H9 (cell line): ENCODE data around the gene AQP10. TPM values are rescaled to one million over a fixed set of nuclear protein-coding genes. Genes with fewer than 3 reads are reported as not detected.

Source experiments
- DNase-seq: peaks from one replicate; pipeline ENCODE4 v3.0.0-alpha.2; 2017
- H2AFZ ChIP-seq: one replicate; pipeline ENCODE4 v1.6.1; 2013; ENCODE audit warnings: mild to moderate bottlenecking, low read length, control low read depth, moderate library complexity
- H2AK5ac ChIP-seq: 2 replicates; pipeline ENCODE4 v1.6.1; 2013; ENCODE audit warnings: low read length, control low read depth, mixed read lengths; ENCODE audit not compliant: insufficient read length
- H2BK120ac ChIP-seq: one replicate; pipeline ENCODE4 v1.6.1; 2013; ENCODE audit warnings: low read depth, mild to moderate bottlenecking, low read length, control low read depth, inconsistent platforms; ENCODE audit not compliant: poor library complexity, severe bottlenecking
- H2BK12ac ChIP-seq: 2 replicates; pipeline ENCODE4 v1.6.1; 2013; ENCODE audit warnings: low read length, control low read depth, mixed read lengths, low read depth; ENCODE audit not compliant: insufficient read length
- H2BK15ac ChIP-seq: 2 replicates; pipeline ENCODE4 v1.6.1; 2013; ENCODE audit warnings: low read depth, low read length, control low read depth
- H2BK20ac ChIP-seq: one replicate; pipeline ENCODE4 v1.6.1; 2013; ENCODE audit warnings: low read depth, mild to moderate bottlenecking, low read length, control low read depth, inconsistent platforms; ENCODE audit not compliant: poor library complexity, severe bottlenecking
- H2BK5ac ChIP-seq: 2 replicates; pipeline ENCODE4 v1.6.1; 2013; ENCODE audit warnings: low read length, control low read depth, mixed read lengths; ENCODE audit not compliant: insufficient read length
- H3K14ac ChIP-seq: 2 replicates; pipeline ENCODE4 v1.6.1; 2013; ENCODE audit warnings: low read length, control low read depth; ENCODE audit not compliant: insufficient read depth
- H3K18ac ChIP-seq: 2 replicates; pipeline ENCODE4 v1.6.1; 2013; ENCODE audit warnings: low read depth, mild to moderate bottlenecking, mixed read lengths, low read length, control low read depth; ENCODE audit not compliant: insufficient read length
- H3K23ac ChIP-seq: 2 replicates; pipeline ENCODE4 v1.6.1; 2013; ENCODE audit warnings: low read length, control low read depth, mixed read lengths, low read depth; ENCODE audit not compliant: insufficient read length
- H3K23me2 ChIP-seq: 2 replicates; pipeline ENCODE4 v1.6.1; 2013; ENCODE audit warnings: low read depth, mild to moderate bottlenecking, mixed read lengths, low read length, control low read depth; ENCODE audit not compliant: insufficient read length, poor library complexity, severe bottlenecking
- H3K27ac ChIP-seq: 2 replicates; pipeline ENCODE4 v1.5.1; 2013; ENCODE audit warnings: low read length, control low read depth, mixed read lengths, low read depth; ENCODE audit not compliant: insufficient read length
- H3K27me3 ChIP-seq: 2 replicates; pipeline ENCODE4 v1.6.1; 2013; ENCODE audit warnings: low read length, control low read depth, inconsistent platforms; ENCODE audit not compliant: insufficient read depth
- H3K4ac ChIP-seq: 2 replicates; pipeline ENCODE4 v1.6.1; 2013; ENCODE audit warnings: low read depth, mild to moderate bottlenecking, control low read depth, inconsistent platforms, low read length, moderate library complexity
- H3K4me1 ChIP-seq: 2 replicates; pipeline ENCODE4 v1.6.1; 2013; ENCODE audit warnings: low read length, control low read depth, inconsistent platforms; ENCODE audit not compliant: insufficient read depth
- H3K4me2 ChIP-seq: 2 replicates; pipeline ENCODE4 v1.6.1; 2013; ENCODE audit warnings: low read length, control low read depth, mixed read lengths; ENCODE audit not compliant: insufficient read length, insufficient read depth
- H3K56ac ChIP-seq: 2 replicates; pipeline ENCODE4 v1.6.1; 2013; ENCODE audit warnings: low read depth, mild to moderate bottlenecking, mixed read lengths, low read length, control low read depth; ENCODE audit not compliant: insufficient read length
- H3K79me1 ChIP-seq: 2 replicates; pipeline ENCODE4 v1.6.1; 2013; ENCODE audit warnings: low read depth, mild to moderate bottlenecking, moderate library complexity, low read length, control low read depth, inconsistent platforms; ENCODE audit not compliant: insufficient read depth, poor library complexity, severe bottlenecking
- H3K79me2 ChIP-seq: 2 replicates; pipeline ENCODE4 v1.6.1; 2013; ENCODE audit warnings: low read length, control low read depth, inconsistent platforms; ENCODE audit not compliant: insufficient read depth
- H3K9ac ChIP-seq: 2 replicates; pipeline ENCODE4 v1.6.1; 2013; ENCODE audit warnings: low read length, control low read depth, mixed read lengths; ENCODE audit not compliant: insufficient read length; ENCODE audit errors: extremely low read depth
- H3K9me3 ChIP-seq: one replicate; pipeline ENCODE4 v1.6.1; 2013; ENCODE audit warnings: low read depth, low read length, inconsistent platforms; ENCODE audit not compliant: control insufficient read depth
- H3T11ph ChIP-seq: one replicate; pipeline ENCODE4 v1.6.1; 2013; ENCODE audit warnings: mild to moderate bottlenecking, low read length, control low read depth, inconsistent platforms
- H4K20me1 ChIP-seq: one replicate; pipeline ENCODE4 v1.6.1; 2013; ENCODE audit not compliant: control insufficient read depth, insufficient read length, insufficient read depth
- H4K5ac ChIP-seq: 2 replicates; pipeline ENCODE4 v1.6.1; 2013; ENCODE audit warnings: low read depth, mild to moderate bottlenecking, mixed read lengths, low read length, control low read depth; ENCODE audit not compliant: insufficient read length
- H4K8ac ChIP-seq: replicated peaks from 2 replicates; pipeline ENCODE4 v1.6.1; 2013; ENCODE audit warnings: low read length, control low read depth, mixed read lengths, low read depth; ENCODE audit not compliant: insufficient read length
- H4K91ac ChIP-seq: 2 replicates; pipeline ENCODE4 v1.6.1; 2013; ENCODE audit warnings: low read depth, mild to moderate bottlenecking, moderate library complexity, mixed read lengths, low read length, control low read depth; ENCODE audit not compliant: insufficient read length
- H3K27ac Mint-ChIP-seq, 3 experiments: 2 replicates in 2 of 3; 3 replicates in 1 of 3; pipeline ENCODE4 v1.8.0; 2020 to 2021; ENCODE audit warnings: mixed read lengths in 3 of 3, mild to moderate bottlenecking in 1 of 3, moderate library complexity in 1 of 3
- H3K27me3 Mint-ChIP-seq: 2 replicates; pipeline ENCODE4 v1.8.0; 2021; ENCODE audit warnings: low read depth, mild to moderate bottlenecking, moderate library complexity, mixed read lengths
- H3K36me3 Mint-ChIP-seq, 3 experiments: 2 replicates in 2 of 3; 3 replicates in 1 of 3; pipeline ENCODE4 v1.8.0; 2020 to 2021; ENCODE audit warnings: low read depth in 3 of 3, mixed read lengths in 3 of 3; ENCODE audit not compliant: insufficient read depth in 1 of 3
- H3K4me1 Mint-ChIP-seq, 2 experiments: 2 replicates each; pipeline ENCODE4 v1.8.0; 2020; ENCODE audit warnings: mixed read lengths in 2 of 2
- H3K4me3 Mint-ChIP-seq, 2 experiments: 2 replicates in 1 of 2; 3 replicates in 1 of 2; pipeline ENCODE4 v1.8.0; 2020 to 2021; ENCODE audit warnings: mild to moderate bottlenecking in 2 of 2, mixed read lengths in 2 of 2, moderate library complexity in 1 of 2
- H3K9me3 Mint-ChIP-seq, 2 experiments: 2 replicates in 1 of 2; 3 replicates in 1 of 2; pipeline ENCODE4 v1.8.0; 2020; ENCODE audit warnings: mild to moderate bottlenecking in 2 of 2, mixed read lengths in 2 of 2, moderate library complexity in 1 of 2
- CTCF ChIP-seq: fragments of 200-600 bp; sonication (generic); conservative IDR thresholded peaks from 3 replicates; pipeline ENCODE4 v1.8.0; 2021; ENCODE audit warnings: antibody characterized with exemption, mild to moderate bottlenecking
- WGBS: extraction: QIAGEN DNeasy Blood & Tissue Kit; methylation state at CpG from one replicate; pipeline ENCODE4 v1.1.7; 2013; ENCODE audit warnings: missing lambda C conversion rate, low lambda C conversion rate, mixed read lengths; ENCODE audit not compliant: insufficient read length; ENCODE audit errors: extremely low coverage; 5-methylcytosine and 5-hydroxymethylcytosine counted together
- total RNA-seq: library from RNA; stranded (reverse); gene quantifications from 2 replicates; pipeline ENCODE4 v1.2.1, GENCODE V29; 2021

Gene AQP10
- total RNA-seq, 1 experiment from 2014 or later, result not detected

DNA sequence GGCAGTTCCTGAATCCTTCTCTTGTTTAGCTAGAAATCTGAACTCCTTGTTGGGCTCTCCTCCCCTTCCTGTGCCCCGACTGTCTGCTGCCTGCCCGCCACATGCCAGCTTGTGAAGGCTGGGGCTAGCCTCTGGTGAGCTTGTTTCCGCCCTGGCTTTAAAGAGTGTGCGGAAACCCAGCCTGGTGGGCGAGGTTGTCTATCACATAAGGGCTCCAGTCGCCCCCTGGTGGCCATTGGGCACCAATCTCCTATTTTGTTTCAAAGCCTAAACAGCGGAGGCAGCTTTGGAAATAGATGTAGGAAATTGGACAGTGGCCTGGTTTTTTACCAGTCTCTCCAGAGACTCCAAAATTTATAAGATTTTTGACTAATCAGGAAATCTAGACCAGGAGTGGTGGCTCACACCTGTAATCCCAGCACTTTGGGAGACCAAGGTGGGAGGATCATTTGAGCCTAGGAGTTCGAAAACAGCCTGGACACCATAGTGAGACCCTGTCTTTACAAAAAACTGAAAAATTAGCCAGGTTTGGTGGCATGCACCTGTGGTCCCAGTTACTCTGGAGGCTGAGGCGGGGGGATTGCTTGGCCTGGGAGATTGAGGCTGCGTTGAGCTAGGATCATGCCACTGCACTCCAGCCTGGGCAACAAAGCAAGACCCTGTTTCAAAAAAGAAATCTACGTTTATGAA is 14.3 kb downstream of the AQP10 start:
- Histone ChIP-seq H4K5ac (no peak overlapping the region), H3K23me2 (no peaks in the 10 kb centered on the region), H3K4me1 (no peaks in the 10 kb centered on the region), H2BK15ac (no peak overlapping the region), H2BK120ac (no peak overlapping the region), H4K20me1 (no peaks in the 10 kb centered on the region), H3T11ph (no peak overlapping the region), H4K8ac (no peak overlapping the region), H3K9ac (no peak overlapping the region), H3K27ac (no peak overlapping the region), H3K9me3 (no peaks in the 10 kb centered on the region), H2BK12ac (no peak overlapping the region), H2AK5ac (no peak overlapping the region), H2BK20ac (no peak overlapping the region), H3K23ac (no peak overlapping the region), H3K27me3 (no peaks in the 10 kb centered on the region), H3K4ac (no peak overlapping the region), H4K91ac (no peak overlapping the region), H3K4me2 (no peak overlapping the region), H3K56ac (no peak overlapping the region), H3K79me1 (no peaks in the 10 kb centered on the region), H3K18ac (no peak overlapping the region), H3K79me2 (no peaks in the 10 kb centered on the region), H2AFZ (no peak overlapping the region), H2BK5ac (no peak overlapping the region), H3K14ac (no peak overlapping the region)
- Mint-ChIP-seq H3K27ac (peak overlapping the region in 2 of 3 experiments; percentile 76 to 82; a peak in 1 of 7 replicates), H3K4me1 (peaks cover 2 to 6% of the 10 kb centered on the region in 2 experiments), H3K4me3 (no peak overlapping the region), H3K36me3 (peaks cover 31 to 85% (median 73%) of the 10 kb centered on the region in 3 experiments), H3K27me3 (no peaks in the 10 kb centered on the region), H3K9me3 (no peaks in the 10 kb centered on the region)
- peak; percentile 91 for TF ChIP-seq CTCF
- DNase-seq, result peak; percentile 85
- no CpG with 5 or more reads among the region's 11 CpGs for WGBS
